Panc1 (cell line): Measurements from ENCODE around the gene CIROP. TPM values are rescaled to one million over a fixed set of nuclear protein-coding genes. Genes with fewer than 3 reads are reported as not detected.

Source experiments
- ATAC-seq: fragments of 200-7000 bp; cut with Tn5 transposase; 2 replicates; pipeline ENCODE4 v1.9.1; 2020; ENCODE audit warnings: mild to moderate bottlenecking, moderate library complexity
- BruUV-seq: library from RNA; stranded (reverse); fragments of 400-500 nt; replicated peaks from 2 replicates; lab custom pipeline; 2021; lab: Mats Ljungman, UMichigan
- CTCF ChIA-PET: fragments of 300-600 bp; sonication (Branson Sonifier 250); formaldehyde crosslinking; loops from one replicate; lab custom pipeline; 2022; ENCODE audit warnings: antibody characterized with exemption; lab: Charles Lee
- POLR2A ChIA-PET: fragments of 300-600 bp; sonication (Branson Sonifier 250); formaldehyde crosslinking; loops from one replicate; lab custom pipeline; 2022; ENCODE audit warnings: antibody characterized with exemption; lab: Charles Lee
- DNase-seq: peaks from one replicate; pipeline ENCODE4 v3.0.0-alpha.2; 2010; ENCODE audit warnings: low read depth, low spot score
- H3K27ac ChIP-seq: 2 replicates; pipeline ENCODE4 v1.5.1; 2011; ENCODE audit warnings: mild to moderate bottlenecking, low read length, inconsistent platforms
- H3K27me3 ChIP-seq: fragments of 200-500 bp; sonication (Bioruptor generic); 2 replicates; pipeline ENCODE4 v1.6.0; 2014; ENCODE audit warnings: low read length, inconsistent platforms; ENCODE audit not compliant: control insufficient read depth, insufficient read depth
- H3K36me3 ChIP-seq: fragments of 200-500 bp; sonication (Bioruptor generic); 2 replicates; pipeline ENCODE4 v1.5.1; 2014; ENCODE audit warnings: inconsistent platforms, mild to moderate bottlenecking, low read length, moderate library complexity; ENCODE audit not compliant: control insufficient read depth, insufficient read depth
- H3K4me1 ChIP-seq: 2 replicates; pipeline ENCODE4 v1.5.1; 2011; ENCODE audit warnings: inconsistent platforms, mild to moderate bottlenecking, low read length, moderate library complexity; ENCODE audit not compliant: control insufficient read depth, insufficient read depth
- H3K4me3 ChIP-seq, 2 experiments: 2 replicates each; pipeline ENCODE4 v1.5.1; 2011 to 2012; ENCODE audit warnings: low read depth in 2 of 2, low read length in 2 of 2, mild to moderate bottlenecking in 2 of 2, inconsistent platforms in 1 of 2, moderate library complexity in 1 of 2
- H3K9me3 ChIP-seq: fragments of 200-500 bp; sonication (Bioruptor generic); 2 replicates; pipeline ENCODE4 v1.5.1; 2014; ENCODE audit warnings: low read depth, mild to moderate bottlenecking, inconsistent platforms, low read length, moderate library complexity; ENCODE audit not compliant: control insufficient read depth, insufficient read depth
- POLR2AphosphoS5 ChIP-seq: IDR thresholded peaks from 2 replicates; pipeline ENCODE4 v1.6.1; 2012; ENCODE audit warnings: mild to moderate bottlenecking, low read depth, low read length, moderate library complexity
- SIN3A ChIP-seq: IDR thresholded peaks from 2 replicates; pipeline ENCODE4 v1.6.1; 2012; ENCODE audit warnings: low read depth, mild to moderate bottlenecking, low read length, moderate library complexity, borderline replicate concordance; ENCODE audit not compliant: insufficient read depth
- TCF7L2 ChIP-seq: IDR thresholded peaks from 2 replicates; pipeline ENCODE4 v1.6.1; 2011; ENCODE audit warnings: mild to moderate bottlenecking, low read depth, low read length, inconsistent platforms
- in situ Hi-C: cut with HindIII; loops from 2 replicates; pipeline ENCODE4 v1.10.0; 2016; ENCODE audit warnings: low sequenced_read_pairs, low pct_unique_long_range_greater_than_20kb
- intact Hi-C: fragments of 100-400 bp; cut with micrococcal nuclease; formaldehyde crosslinking; loops from one replicate; pipeline ENCODE4 v1.10.0; 2022; ENCODE audit not compliant: unreplicated experiment
- total RNA-seq: library from RNA; stranded (reverse); gene quantifications from one replicate; pipeline ENCODE4 v1.2.1, GENCODE V29; 2021; ENCODE audit not compliant: unreplicated experiment
- TF ChIP-seq, protein P1 (sequence below): fragments of 450-650 bp; IDR thresholded peaks from 2 replicates; pipeline ENCODE4 v1.5.1; 2017; ENCODE audit warnings: mild to moderate bottlenecking
- TF ChIP-seq, protein P2 (sequence below), 2 experiments: IDR thresholded peaks; 2 replicates each; pipeline ENCODE4 v1.6.1; 2011 to 2012; ENCODE audit warnings: low read depth in 2 of 2, control low read depth in 1 of 2, low read length in 1 of 2, mild to moderate bottlenecking in 1 of 2, moderate library complexity in 1 of 2; ENCODE audit not compliant: insufficient read depth in 1 of 2

The CIROP gene
- total RNA-seq, 1 experiment from 2014 or later = not detected

DNA sequence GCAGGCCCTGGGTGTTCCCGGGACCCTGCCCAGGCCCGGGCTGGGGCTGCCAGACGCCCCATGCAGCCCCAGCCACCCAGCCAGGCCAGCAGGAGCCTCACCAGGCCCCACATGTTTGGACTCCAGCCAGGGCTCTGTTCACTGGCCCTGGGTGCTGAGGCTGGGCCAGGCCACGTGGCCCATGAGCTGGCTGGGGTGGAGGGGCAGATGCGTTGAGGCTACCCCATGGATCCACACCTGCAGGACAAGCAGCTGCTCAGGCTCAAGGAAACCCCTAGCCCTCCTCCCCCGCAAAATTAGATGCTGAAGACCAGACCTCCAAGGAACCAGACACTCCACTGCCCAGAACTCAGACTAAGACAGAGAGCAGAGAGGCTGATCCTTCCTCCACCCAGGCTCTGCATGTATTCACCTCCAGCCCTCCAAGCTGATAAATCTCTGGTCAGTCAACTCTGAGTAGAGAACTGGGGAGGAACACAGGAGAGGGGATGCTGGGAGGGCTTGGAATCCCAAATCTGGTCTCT, 49.1 kb downstream of the CIROP start:
- CTCF ChIA-PET = interaction anchor here (0.6 to 2.6 kb wide), 5 partner anchors 61 to 183 kb away, joined by 3 to 12 read pairs (median 4); no protein-coding TSS in a partner anchor
- Histone ChIP-seq H3K36me3 (no peaks in the 10 kb centered on the region), H3K9me3 (no peaks in the 10 kb centered on the region), H3K27ac (no peak overlapping the region), H3K4me3 (no peak overlapping the region), H3K27me3 (no peaks in the 10 kb centered on the region), H3K4me1 (peaks cover 3% of the 10 kb centered on the region)
- TF ChIP-seq SIN3A (no peak), POLR2AphosphoS5 (no peak), TCF7L2 (no peak)
- TF ChIP-seq, protein P1, sequence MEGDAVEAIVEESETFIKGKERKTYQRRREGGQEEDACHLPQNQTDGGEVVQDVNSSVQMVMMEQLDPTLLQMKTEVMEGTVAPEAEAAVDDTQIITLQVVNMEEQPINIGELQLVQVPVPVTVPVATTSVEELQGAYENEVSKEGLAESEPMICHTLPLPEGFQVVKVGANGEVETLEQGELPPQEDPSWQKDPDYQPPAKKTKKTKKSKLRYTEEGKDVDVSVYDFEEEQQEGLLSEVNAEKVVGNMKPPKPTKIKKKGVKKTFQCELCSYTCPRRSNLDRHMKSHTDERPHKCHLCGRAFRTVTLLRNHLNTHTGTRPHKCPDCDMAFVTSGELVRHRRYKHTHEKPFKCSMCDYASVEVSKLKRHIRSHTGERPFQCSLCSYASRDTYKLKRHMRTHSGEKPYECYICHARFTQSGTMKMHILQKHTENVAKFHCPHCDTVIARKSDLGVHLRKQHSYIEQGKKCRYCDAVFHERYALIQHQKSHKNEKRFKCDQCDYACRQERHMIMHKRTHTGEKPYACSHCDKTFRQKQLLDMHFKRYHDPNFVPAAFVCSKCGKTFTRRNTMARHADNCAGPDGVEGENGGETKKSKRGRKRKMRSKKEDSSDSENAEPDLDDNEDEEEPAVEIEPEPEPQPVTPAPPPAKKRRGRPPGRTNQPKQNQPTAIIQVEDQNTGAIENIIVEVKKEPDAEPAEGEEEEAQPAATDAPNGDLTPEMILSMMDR = no peak
- TF ChIP-seq, protein P2, sequence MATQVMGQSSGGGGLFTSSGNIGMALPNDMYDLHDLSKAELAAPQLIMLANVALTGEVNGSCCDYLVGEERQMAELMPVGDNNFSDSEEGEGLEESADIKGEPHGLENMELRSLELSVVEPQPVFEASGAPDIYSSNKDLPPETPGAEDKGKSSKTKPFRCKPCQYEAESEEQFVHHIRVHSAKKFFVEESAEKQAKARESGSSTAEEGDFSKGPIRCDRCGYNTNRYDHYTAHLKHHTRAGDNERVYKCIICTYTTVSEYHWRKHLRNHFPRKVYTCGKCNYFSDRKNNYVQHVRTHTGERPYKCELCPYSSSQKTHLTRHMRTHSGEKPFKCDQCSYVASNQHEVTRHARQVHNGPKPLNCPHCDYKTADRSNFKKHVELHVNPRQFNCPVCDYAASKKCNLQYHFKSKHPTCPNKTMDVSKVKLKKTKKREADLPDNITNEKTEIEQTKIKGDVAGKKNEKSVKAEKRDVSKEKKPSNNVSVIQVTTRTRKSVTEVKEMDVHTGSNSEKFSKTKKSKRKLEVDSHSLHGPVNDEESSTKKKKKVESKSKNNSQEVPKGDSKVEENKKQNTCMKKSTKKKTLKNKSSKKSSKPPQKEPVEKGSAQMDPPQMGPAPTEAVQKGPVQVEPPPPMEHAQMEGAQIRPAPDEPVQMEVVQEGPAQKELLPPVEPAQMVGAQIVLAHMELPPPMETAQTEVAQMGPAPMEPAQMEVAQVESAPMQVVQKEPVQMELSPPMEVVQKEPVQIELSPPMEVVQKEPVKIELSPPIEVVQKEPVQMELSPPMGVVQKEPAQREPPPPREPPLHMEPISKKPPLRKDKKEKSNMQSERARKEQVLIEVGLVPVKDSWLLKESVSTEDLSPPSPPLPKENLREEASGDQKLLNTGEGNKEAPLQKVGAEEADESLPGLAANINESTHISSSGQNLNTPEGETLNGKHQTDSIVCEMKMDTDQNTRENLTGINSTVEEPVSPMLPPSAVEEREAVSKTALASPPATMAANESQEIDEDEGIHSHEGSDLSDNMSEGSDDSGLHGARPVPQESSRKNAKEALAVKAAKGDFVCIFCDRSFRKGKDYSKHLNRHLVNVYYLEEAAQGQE (IDR thresholded peaks at IDR 0.05; ENCODE audit: insufficient read depth in 1 of 2, low read depth in 2 of 2, low read length in 1 of 2) = no peak
- DNase-seq = no peak
- POLR2A ChIA-PET = no interaction called here
- no peak for ATAC-seq
- no TSS peak for BruUV-seq
- in situ Hi-C loops (no loop called here), intact Hi-C loops (loop anchor here (5.0 kb wide), 1 partner anchor 123 kb away; no protein-coding TSS in a partner anchor)

DNA sequence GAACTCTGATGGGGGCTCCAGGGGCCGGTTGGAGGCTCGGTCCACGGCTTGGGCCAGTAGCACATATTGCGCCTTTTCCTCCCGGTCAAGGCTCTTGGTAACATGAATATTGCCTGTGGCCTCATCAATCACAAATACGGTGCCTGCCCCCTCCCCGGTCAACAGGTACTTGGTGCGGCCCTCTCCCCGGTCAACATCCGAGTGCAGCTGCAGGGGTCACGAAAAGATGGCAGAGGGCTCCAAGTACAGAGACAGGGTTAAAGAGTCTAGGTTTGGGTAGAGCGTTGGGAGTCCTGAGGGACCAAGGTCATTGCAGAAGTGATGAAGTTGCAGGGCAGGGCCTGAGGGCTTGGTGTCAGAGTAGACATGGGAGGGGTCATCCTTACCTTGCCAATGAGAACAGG, 49.6 kb downstream of the CIROP start:
- Histone ChIP-seq H3K36me3 (no peaks in the 10 kb centered on the region), H3K9me3 (no peaks in the 10 kb centered on the region), H3K4me3 (no peak overlapping the region), H3K4me1 (peaks cover 3% of the 10 kb centered on the region), H3K27me3 (no peaks in the 10 kb centered on the region), H3K27ac (no peak overlapping the region)
- BruUV-seq = no TSS peak
- DNase-seq (no peak), ATAC-seq (no peak)
- POLR2A ChIA-PET = interaction anchor here (0.7 kb wide), 1 partner anchor 25 kb away, joined by 4 read pairs; no protein-coding TSS in a partner anchor
- intact Hi-C loops (loop anchor here (5.0 kb wide), 1 partner anchor 123 kb away; no protein-coding TSS in a partner anchor), in situ Hi-C loops (no loop called here)
- TF ChIP-seq, protein P1 = no peak
- TF ChIP-seq POLR2AphosphoS5 = no peak
- TF ChIP-seq SIN3A = no peak
- CTCF ChIA-PET = interaction anchor here (0.6 to 2.6 kb wide), 5 partner anchors 61 to 182 kb away, joined by 3 to 12 read pairs (median 4); no protein-coding TSS in a partner anchor
